Measurements from ENCODE around the gene RIMOC1. TPM values are rescaled to one million over a fixed set of nuclear protein-coding genes. Genes with fewer than 3 reads are reported as not detected.

Gene RIMOC1
- total and polyA plus RNA-seq, 10 of the 15 experiments (the other 5 are each of a cell fraction or from before 2014, with no cell fraction given): 3.9 to 33.1 (median 16.0) TPM

DNA sequence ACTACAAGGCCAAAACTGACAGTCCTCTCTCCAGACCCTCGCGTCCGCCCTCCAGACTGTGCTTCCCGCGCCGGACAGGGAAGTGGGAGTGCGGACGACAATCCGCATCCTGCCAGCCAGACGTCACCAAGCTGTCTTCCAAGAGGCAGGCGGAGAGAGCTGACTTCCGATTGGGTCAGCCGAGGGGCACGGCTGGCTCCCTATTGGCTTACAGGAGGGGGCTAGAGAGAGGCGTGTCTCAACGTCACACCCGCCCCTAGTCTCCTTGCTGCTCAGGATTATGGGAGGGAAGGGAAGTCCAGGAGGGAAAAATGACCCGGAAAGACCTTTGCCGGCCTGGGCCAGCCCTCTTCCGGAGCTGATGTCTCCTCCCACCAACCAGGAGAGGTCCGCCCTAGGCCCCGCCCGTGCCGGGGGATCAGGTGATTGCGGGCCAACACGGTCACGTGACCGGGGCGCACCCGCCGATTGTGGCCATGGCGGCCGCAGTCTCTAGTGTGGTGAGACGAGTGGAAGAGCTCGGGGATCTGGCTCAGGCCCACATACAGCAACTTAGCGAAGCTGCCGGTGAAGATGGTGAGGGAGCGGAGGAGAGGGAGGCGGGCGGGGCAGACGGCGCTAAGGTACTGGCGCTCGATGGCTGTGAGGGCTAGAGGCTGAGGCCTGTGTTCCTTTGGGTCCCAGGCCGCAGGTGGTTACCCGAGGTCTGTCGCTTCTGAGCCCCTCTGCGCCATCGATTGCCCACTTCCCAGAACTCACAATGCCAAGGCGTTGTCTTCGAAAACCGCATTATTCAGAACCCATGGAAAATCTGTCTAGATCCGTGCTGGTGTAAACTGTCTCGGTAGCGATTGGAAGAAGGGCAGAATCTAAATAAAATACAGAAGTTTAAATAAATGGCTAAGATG, at the start of gene RIMOC1 (continued):
- TF ChIP-seq, protein P1, sequence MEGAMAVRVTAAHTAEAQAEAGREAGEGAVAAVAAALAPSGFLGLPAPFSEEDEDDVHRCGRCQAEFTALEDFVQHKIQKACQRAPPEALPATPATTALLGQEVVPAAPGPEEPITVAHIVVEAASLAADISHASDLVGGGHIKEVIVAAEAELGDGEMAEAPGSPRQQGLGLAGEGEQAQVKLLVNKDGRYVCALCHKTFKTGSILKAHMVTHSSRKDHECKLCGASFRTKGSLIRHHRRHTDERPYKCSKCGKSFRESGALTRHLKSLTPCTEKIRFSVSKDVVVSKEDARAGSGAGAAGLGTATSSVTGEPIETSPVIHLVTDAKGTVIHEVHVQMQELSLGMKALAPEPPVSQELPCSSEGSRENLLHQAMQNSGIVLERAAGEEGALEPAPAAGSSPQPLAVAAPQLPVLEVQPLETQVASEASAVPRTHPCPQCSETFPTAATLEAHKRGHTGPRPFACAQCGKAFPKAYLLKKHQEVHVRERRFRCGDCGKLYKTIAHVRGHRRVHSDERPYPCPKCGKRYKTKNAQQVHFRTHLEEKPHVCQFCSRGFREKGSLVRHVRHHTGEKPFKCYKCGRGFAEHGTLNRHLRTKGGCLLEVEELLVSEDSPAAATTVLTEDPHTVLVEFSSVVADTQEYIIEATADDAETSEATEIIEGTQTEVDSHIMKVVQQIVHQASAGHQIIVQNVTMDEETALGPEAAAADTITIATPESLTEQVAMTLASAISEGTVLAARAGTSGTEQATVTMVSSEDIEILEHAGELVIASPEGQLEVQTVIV (IDR thresholded peaks at IDR 0.05; ENCODE audit: borderline replicate concordance, partially characterized antibody): no peak
- TF ChIP-seq RBBP5 (conservative IDR thresholded peaks at IDR 0.05): no peak
- no peak for TF ChIP-seq EGR1 (IDR thresholded peaks at IDR 0.05; ENCODE audit: borderline replicate concordance in 1 of 2, low read depth in 2 of 2, low read length in 2 of 2)
- no peak for TF ChIP-seq SUPT20H (IDR thresholded peaks at IDR 0.05; ENCODE audit: borderline replicate concordance, control insufficient read depth, low read depth, low read length)
- TF ChIP-seq YY1 (IDR thresholded peaks at IDR 0.05; ENCODE audit: low read depth, low read length): peak; percentile 97
- TF ChIP-seq SMAD5 (IDR thresholded peaks at IDR 0.05; ENCODE audit: low read depth): no peak; the same call in 1 of the 2 replicates
- 0 out of 2 replicates have a peak, but pooled peaks have one; percentile 8 for TF ChIP-seq SMC3 (IDR thresholded peaks at IDR 0.05; ENCODE audit: borderline replicate concordance, low read length)
- peak; percentile 88 for TF ChIP-seq SP1 (IDR thresholded peaks at IDR 0.05; ENCODE audit: low read depth, low read length)
- peak; percentile 96 for TF ChIP-seq CREB1 (IDR thresholded peaks at IDR 0.05; ENCODE audit: low read depth)
- no peak for TF ChIP-seq TCF3 (IDR thresholded peaks at IDR 0.05; ENCODE audit: borderline replicate concordance, insufficient read depth, low read depth, low read length)
- peak; percentile 91 for TF ChIP-seq NR2C1 (IDR thresholded peaks at IDR 0.05)
- TF ChIP-seq, protein P2, sequence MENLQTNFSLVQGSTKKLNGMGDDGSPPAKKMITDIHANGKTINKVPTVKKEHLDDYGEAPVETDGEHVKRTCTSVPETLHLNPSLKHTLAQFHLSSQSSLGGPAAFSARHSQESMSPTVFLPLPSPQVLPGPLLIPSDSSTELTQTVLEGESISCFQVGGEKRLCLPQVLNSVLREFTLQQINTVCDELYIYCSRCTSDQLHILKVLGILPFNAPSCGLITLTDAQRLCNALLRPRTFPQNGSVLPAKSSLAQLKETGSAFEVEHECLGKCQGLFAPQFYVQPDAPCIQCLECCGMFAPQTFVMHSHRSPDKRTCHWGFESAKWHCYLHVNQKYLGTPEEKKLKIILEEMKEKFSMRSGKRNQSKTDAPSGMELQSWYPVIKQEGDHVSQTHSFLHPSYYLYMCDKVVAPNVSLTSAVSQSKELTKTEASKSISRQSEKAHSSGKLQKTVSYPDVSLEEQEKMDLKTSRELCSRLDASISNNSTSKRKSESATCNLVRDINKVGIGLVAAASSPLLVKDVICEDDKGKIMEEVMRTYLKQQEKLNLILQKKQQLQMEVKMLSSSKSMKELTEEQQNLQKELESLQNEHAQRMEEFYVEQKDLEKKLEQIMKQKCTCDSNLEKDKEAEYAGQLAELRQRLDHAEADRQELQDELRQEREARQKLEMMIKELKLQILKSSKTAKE (IDR thresholded peaks at IDR 0.05; ENCODE audit: low read depth, poor library complexity, severe bottlenecking): peak; percentile 17
- TF ChIP-seq, protein P3, sequence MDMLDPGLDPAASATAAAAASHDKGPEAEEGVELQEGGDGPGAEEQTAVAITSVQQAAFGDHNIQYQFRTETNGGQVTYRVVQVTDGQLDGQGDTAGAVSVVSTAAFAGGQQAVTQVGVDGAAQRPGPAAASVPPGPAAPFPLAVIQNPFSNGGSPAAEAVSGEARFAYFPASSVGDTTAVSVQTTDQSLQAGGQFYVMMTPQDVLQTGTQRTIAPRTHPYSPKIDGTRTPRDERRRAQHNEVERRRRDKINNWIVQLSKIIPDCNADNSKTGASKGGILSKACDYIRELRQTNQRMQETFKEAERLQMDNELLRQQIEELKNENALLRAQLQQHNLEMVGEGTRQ (IDR thresholded peaks at IDR 0.05; ENCODE audit: borderline replicate concordance, low read depth, low read length): peak; percentile 96
- 0 out of 2 replicates have a peak, but pooled peaks have one; percentile 63 for TF ChIP-seq STAT1 (conservative IDR thresholded peaks at IDR 0.05)
- no peak; a peak in 1 of 4 replicates for TF ChIP-seq ETV6 (conservative IDR thresholded peaks at IDR 0.05 in 1 of 2, IDR thresholded peaks at IDR 0.05 in 1 of 2; ENCODE audit: borderline replicate concordance in 1 of 2, low read depth in 1 of 2)
- TF ChIP-seq, protein P4, sequence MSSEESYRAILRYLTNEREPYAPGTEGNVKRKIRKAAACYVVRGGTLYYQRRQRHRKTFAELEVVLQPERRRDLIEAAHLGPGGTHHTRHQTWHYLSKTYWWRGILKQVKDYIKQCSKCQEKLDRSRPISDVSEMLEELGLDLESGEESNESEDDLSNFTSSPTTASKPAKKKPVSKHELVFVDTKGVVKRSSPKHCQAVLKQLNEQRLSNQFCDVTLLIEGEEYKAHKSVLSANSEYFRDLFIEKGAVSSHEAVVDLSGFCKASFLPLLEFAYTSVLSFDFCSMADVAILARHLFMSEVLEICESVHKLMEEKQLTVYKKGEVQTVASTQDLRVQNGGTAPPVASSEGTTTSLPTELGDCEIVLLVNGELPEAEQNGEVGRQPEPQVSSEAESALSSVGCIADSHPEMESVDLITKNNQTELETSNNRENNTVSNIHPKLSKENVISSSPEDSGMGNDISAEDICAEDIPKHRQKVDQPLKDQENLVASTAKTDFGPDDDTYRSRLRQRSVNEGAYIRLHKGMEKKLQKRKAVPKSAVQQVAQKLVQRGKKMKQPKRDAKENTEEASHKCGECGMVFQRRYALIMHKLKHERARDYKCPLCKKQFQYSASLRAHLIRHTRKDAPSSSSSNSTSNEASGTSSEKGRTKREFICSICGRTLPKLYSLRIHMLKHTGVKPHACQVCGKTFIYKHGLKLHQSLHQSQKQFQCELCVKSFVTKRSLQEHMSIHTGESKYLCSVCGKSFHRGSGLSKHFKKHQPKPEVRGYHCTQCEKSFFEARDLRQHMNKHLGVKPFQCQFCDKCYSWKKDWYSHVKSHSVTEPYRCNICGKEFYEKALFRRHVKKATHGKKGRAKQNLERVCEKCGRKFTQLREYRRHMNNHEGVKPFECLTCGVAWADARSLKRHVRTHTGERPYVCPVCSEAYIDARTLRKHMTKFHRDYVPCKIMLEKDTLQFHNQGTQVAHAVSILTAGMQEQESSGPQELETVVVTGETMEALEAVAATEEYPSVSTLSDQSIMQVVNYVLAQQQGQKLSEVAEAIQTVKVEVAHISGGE (CRISPR knock-in tag; IDR thresholded peaks at IDR 0.05): peak; percentile 72
- no peak for TF ChIP-seq CHD4 (IDR thresholded peaks at IDR 0.05)
